ENCODE measurements around the gene TSHZ2.
"Not testable (repeated sequence)": the region's sequence is repeated elsewhere in the genome, so short reads cannot be mapped to it uniquely, and the experiment has no call there.

The TSHZ2 gene

DNA sequence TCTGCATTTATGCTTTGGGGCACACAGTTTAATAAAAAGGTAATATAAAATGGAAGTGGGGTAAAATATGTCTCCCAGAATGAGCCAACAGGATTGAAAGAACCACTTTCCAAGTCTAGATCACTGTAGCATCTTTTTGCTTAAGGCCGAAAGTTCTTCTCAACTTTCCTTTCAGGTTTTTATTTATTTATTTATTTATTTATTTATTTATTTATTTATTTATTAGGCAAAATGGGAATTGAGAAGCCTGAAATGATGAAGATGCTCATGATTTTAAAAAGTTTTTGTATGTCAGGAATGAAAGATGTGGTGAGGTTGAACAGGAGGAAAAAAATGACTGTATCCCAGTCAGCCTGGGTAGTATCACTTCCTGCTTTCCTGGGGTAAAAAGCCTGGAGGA lies 24.0 kb downstream of the TSHZ2 start:
- no peak for DNase-seq (ENCODE audit: low read depth)

DNA sequence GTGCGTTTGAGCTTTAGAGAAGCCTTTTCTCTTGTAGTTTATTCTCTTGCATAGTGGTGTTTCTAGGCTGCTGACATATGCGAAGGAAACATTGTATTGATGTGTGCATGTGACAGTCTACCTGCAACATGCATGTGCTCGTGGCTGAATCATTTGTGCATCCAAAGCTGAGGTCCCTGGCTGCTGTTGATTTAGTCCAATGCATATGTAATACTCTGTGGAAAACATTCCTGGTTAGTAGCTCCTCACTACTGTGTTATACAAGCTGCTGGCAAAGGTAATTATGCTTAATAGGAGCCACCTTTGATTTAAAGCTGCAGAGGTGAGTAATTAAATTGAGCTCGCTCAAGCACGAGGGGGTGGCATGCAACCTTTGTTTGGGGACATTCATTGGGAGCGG lies 24.5 kb downstream of the TSHZ2 start:
- DNase-seq (ENCODE audit: low read depth) = no peak

DNA sequence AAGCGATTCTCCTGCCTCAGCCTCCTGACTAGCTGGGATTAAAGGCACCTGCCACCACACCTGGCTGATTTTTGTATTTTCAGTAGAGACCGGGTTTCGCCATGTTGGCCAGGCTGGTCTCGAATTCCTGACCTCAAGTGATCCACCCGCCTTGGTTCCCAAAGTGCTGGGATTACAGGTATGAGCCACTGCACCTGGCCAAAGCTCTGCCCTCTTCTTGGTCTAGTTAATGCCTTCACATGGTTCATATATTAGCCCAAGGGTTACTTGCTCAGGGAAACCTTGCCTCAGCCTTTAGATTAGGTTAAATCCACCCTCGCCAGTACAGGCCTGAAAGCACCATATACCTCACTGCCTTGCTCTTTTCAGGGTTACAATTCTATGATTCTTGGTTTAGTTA lies 26.1 kb downstream of the TSHZ2 start:
- DNase-seq (ENCODE audit: low read depth) = no peak

DNA sequence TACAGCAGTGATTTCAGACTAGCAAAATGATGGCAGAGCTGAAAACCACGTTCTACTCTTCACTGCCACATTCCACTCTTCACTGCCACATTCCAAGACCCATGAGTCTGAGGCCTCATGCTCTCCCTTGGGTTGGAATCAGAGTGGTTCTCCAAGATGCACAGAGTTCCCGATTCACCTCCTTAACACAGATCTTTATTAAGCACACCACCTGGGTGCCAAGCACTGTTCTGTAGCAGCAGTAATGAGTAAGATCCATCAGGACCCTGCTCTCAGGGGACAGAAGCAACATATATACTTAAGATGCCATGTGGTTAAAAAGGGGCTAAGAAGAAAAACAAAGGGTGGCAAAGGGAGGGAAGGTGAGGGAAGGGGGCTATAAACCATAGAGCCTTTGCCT lies 26.9 kb downstream of the TSHZ2 start:
- no peak for DNase-seq (ENCODE audit: low read depth)

GRCh38 chr20:53001498-53002301 lies 29.5 kb downstream of the TSHZ2 start:
- DNase-seq (ENCODE audit: low read depth) = no peak

GRCh38 chr20:53002786-53003185 lies 30.6 kb downstream of the TSHZ2 start:
- DNase-seq (ENCODE audit: low read depth) = no peak

- DNase-seq (ENCODE audit: low read depth) = no peak
Measured at GRCh38 chr20:53003420-53004154, 31.4 kb downstream of the TSHZ2 start.

DNA sequence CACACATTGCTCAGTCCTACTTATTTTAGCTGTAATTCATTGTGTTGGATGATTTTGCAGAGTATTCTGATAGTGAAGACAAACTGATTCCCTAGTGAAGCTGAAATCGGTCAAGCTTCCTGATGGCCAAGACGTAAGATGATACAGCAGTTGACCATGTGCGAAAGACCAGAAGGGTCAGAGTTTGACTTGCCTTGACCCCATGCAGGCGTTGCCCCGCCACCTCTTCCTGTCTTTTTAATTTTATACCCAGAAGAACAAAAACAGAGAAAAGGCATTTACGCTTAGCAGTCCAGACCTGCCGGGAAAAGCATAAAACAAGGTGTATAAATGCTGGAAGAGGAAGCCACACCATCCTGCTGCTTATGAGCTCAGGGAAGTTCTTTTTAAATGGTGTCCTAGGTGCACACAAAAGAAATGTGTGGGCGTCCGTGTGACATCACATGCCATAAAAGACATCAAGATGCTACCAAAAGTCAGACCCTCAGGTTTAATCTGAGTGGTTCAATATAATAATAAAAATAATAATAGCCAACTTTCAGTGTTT lies 32.2 kb downstream of the TSHZ2 start:
- no peak for DNase-seq (ENCODE audit: low read depth)

DNA sequence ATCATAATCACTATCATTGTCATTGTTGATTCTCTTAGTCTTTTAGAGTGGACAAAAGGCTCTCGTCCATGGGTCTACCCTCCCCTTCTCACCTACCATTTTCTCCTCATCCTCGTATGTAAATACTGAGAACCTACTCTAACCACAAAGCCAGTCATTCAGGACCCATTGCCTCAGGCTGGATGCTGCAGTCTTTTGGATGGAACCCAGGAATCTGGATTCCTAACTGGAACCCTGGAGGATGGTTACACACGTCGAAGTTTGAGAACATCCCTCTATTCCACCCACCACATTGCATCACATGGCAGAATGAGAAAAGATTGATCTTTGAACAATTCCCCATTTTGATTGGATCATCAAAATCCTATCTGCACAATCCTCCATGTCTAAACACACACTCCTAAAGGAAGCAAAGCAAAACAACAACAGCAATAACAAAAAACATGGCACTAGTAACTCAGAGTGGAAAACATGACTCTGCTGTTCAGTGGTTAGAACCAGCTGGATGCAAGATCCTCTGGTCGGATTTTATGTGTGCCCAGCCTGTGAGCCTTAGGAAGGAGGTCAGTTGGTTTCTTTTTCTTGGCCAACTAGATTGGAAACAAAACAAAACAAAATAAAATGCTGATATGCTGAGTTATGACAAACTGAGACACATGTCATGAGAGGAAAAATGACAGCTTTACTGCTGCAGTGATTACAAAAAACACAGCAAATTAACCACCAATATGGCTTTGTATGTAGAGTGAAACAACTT lies 38.0 kb downstream of the TSHZ2 start:
- DNase-seq (ENCODE audit: low read depth) = no peak

DNA sequence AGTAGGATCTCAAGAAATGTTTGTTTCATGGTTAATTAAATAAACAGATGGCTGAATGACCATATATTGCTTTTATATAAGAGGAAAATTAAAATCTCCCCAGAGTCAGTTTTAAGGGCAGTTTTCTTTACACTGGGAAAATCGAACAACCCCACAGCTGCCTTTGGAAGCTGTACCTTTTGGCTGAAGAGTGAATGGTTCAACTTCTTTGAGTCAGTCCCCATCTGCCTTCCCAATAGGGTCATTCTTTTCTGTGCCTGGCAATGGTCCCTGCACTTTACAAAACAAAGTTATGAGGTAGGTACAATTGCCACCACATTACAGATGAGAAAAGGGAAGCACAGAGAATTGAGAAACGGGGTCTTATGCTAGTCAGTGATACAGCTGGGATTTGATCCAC lies 39.5 kb downstream of the TSHZ2 start:
- no peak for DNase-seq (ENCODE audit: low read depth)

- DNase-seq (ENCODE audit: low read depth) = no peak
Measured at GRCh38 chr20:53013183-53013582, 41.0 kb downstream of the TSHZ2 start.

- DNase-seq (ENCODE audit: low read depth) = no peak
Measured at GRCh38 chr20:53013847-53014246, 41.7 kb downstream of the TSHZ2 start.

- no peak for DNase-seq (ENCODE audit: low read depth)
Measured at GRCh38 chr20:53016071-53016470, 43.9 kb downstream of the TSHZ2 start.

- DNase-seq (ENCODE audit: low read depth) = no peak
Measured at GRCh38 chr20:53016534-53017042, 44.4 kb downstream of the TSHZ2 start.

DNA sequence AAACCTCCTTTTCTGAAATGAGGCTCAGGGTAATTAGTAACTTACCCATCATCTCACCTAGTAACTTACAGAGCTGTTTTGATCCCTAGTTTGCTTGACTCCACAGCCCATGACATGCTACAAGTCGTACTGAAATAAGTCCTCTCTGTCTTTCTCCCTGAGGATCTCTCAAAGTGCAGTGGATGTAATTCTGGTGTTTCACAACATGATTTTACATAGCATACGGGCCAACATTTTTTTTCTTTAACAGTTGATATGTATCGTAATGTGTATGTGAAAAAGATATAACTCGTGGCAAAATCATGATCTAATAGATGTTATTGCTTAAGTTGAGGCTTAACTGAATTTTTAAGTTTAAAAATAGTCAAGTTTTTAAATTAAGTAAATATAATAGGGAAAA lies 45.0 kb downstream of the TSHZ2 start:
- DNase-seq (ENCODE audit: low read depth) = no peak

DNA sequence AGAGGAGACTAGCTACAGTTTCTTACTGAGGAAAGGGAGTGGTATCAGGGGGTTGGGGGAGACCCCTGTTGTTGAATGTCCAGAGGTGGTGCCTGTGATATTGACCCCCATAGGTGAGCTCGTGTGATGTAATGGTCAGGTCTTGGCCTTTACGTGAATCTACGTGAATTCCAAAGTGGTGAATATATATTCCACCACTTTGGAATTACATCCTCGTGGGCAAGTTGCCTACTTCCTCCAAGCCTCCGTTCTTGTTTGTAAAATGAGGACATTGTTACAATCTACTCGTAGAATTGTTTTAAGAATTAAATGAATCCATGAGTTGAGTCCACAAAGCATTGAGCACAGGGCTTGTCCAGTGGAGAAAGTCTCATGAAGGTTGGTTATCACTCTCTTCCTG lies 47.3 kb downstream of the TSHZ2 start:
- DNase-seq (ENCODE audit: low read depth) = no peak

DNA sequence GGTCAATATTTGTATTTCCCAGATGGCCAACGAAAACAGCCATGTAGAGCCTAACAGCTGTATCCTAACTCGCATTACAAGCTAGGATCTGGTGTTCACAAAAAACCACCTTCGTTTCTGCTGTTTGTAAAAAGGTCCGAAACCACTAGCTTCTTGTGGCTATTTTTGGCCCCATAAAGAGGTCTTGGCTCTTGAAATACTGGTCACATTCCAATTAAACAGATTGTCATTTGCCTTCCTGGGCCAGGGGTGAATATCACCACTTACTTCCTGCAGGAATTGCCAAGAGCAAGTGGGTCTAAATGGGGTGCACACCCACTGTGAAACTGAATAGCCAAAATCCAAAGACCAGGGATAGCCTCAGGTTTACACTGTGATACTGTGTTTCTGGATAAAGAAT lies 48.2 kb downstream of the TSHZ2 start:
- DNase-seq (ENCODE audit: low read depth) = no peak

- no peak for DNase-seq (ENCODE audit: low read depth)
Measured at GRCh38 chr20:53020834-53021233, 48.7 kb downstream of the TSHZ2 start.

- DNase-seq (ENCODE audit: low read depth) = no peak
Measured at GRCh38 chr20:53021934-53022333, 49.8 kb downstream of the TSHZ2 start.

GRCh38 chr20:53023732-53024520 lies 51.8 kb downstream of the TSHZ2 start:
- DNase-seq (ENCODE audit: low read depth) = no peak

DNA sequence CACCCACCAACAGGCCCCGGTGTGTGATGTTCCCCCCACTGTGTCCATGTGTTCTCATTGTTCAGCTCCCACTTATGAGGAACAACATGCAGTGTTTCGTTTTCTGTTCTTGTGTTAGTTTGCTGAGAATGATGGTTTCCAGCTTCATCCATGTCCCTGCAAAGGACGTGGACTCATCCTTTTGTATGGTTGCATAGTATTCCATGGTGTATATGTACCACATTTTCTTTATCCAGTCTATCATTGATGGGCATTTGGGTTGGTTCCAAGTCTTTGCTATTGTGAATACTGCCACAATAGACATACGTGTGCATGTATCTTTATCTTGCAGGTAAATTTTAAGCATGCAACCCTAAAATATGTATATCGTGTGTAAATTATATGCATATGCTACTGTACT lies 52.5 kb downstream of the TSHZ2 start:
- not testable (repeated sequence) for DNase-seq (ENCODE audit: low read depth)

DNA sequence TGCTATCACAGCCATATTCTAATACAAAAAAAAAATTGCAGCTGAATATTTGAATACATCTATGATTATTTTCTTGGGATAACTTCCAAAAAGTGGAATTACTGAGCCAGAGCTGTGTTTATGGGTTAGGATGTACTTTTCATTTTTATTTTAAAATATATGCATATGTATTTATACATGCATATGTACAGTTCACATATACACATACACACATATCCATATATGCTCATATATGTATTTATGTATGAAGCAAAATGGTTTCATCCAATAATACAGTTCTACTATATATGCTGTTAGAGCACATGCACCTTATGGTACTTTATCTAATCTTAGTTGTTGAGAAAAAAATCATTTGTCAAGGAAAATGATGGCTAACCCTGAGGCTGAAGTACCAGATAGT lies 54.9 kb downstream of the TSHZ2 start:
- DNase-seq (ENCODE audit: low read depth) = no peak

All from GM04504 (cell line).